ENCODE results near the gene USP3. TPM values are rescaled to one million over a fixed set of nuclear protein-coding genes. Genes with fewer than 3 reads are reported as not detected.
A peak's percentile ranks its signal among the peaks of the same experiment; 100 is the strongest.

USP3 gene
- total and polyA plus RNA-seq, 2 of the 13 experiments (the other 11 are each of a cell fraction or from before 2014, with no cell fraction given) = 14.3 to 61.2 TPM

DNA sequence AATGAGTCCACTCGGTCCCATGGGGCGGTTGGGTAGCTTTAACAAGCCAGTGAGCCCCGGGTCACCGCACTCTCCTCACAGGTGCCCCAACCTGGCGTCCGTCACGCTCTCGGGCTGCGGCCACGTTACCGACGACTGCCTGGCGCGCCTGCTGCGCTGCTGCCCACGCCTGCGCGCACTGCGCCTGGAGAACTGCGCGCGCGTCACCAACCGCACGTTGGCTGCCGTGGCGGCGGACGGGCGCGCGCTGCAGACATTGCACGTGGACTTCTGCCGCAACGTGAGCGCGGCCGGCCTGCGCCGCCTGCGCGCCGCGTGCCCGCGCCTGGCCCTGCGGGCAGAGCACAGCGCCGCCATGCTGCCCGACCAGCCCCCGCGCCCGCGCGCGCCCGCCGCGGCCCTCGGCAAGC, 96.2 kb downstream of the USP3 start (continued):
- TF ChIP-seq, protein P1, sequence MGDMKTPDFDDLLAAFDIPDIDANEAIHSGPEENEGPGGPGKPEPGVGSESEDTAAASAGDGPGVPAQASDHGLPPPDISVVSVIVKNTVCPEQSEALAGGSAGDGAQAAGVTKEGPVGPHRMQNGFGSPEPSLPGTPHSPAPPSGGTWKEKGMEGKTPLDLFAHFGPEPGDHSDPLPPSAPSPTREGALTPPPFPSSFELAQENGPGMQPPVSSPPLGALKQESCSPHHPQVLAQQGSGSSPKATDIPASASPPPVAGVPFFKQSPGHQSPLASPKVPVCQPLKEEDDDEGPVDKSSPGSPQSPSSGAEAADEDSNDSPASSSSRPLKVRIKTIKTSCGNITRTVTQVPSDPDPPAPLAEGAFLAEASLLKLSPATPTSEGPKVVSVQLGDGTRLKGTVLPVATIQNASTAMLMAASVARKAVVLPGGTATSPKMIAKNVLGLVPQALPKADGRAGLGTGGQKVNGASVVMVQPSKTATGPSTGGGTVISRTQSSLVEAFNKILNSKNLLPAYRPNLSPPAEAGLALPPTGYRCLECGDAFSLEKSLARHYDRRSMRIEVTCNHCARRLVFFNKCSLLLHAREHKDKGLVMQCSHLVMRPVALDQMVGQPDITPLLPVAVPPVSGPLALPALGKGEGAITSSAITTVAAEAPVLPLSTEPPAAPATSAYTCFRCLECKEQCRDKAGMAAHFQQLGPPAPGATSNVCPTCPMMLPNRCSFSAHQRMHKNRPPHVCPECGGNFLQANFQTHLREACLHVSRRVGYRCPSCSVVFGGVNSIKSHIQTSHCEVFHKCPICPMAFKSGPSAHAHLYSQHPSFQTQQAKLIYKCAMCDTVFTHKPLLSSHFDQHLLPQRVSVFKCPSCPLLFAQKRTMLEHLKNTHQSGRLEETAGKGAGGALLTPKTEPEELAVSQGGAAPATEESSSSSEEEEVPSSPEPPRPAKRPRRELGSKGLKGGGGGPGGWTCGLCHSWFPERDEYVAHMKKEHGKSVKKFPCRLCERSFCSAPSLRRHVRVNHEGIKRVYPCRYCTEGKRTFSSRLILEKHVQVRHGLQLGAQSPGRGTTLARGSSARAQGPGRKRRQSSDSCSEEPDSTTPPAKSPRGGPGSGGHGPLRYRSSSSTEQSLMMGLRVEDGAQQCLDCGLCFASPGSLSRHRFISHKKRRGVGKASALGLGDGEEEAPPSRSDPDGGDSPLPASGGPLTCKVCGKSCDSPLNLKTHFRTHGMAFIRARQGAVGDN (CRISPR knock-in tag; IDR thresholded peaks at IDR 0.05) = peak; percentile 92
- TF ChIP-seq GATAD2A (CRISPR knock-in tag; IDR thresholded peaks at IDR 0.05) (no peak; the same call in 1 of the 2 replicates), NFATC3 (CRISPR knock-in tag; IDR thresholded peaks at IDR 0.05) (no peak), JUND (CRISPR knock-in tag; IDR thresholded peaks at IDR 0.05) (no peak), RARA (CRISPR knock-in tag; IDR thresholded peaks at IDR 0.05) (no peak), TSC22D2 (CRISPR knock-in tag; IDR thresholded peaks at IDR 0.05; ENCODE audit: borderline replicate concordance) (no peak; the same call in 1 of the 2 replicates), RBAK (CRISPR knock-in tag; IDR thresholded peaks at IDR 0.05) (no peak), XBP1 (CRISPR knock-in tag; IDR thresholded peaks at IDR 0.05) (0 out of 2 replicates have a peak, but pooled peaks have one; percentile 11), FOXK2 (IDR thresholded peaks at IDR 0.05) (no peak), CCAR2 (optimal IDR thresholded peaks at IDR 0.05; ENCODE audit: low read depth, low read length) (no peak), KLF11 (CRISPR knock-in tag; IDR thresholded peaks at IDR 0.05) (no peak), ZSCAN25 (CRISPR knock-in tag; IDR thresholded peaks at IDR 0.05) (0 out of 2 replicates have a peak, but pooled peaks have one; percentile 50), MTA3 (CRISPR knock-in tag; IDR thresholded peaks at IDR 0.05) (no peak), ZBTB3 (CRISPR knock-in tag; IDR thresholded peaks at IDR 0.05; ENCODE audit: borderline replicate concordance, low read depth) (no peak; the same call in 1 of the 2 replicates), MEIS2 (CRISPR knock-in tag; IDR thresholded peaks at IDR 0.05) (peak; percentile 70; the same call in 1 of the 2 replicates), NFE2L1 (CRISPR knock-in tag; IDR thresholded peaks at IDR 0.05; ENCODE audit: borderline replicate concordance) (no peak), ZFY (CRISPR knock-in tag; IDR thresholded peaks at IDR 0.05) (peak; percentile 82), ZNF607 (CRISPR knock-in tag; IDR thresholded peaks at IDR 0.05; ENCODE audit: borderline replicate concordance) (no peak; the same call in 1 of the 2 replicates), STAG1 (CRISPR knock-in tag; IDR thresholded peaks at IDR 0.05) (0 out of 2 replicates have a peak, but pooled peaks have one; percentile 3), SYNCRIP (IDR thresholded peaks at IDR 0.05; ENCODE audit: insufficient read depth, low read depth, low read length) (no peak)
- TF ChIP-seq, protein P2, sequence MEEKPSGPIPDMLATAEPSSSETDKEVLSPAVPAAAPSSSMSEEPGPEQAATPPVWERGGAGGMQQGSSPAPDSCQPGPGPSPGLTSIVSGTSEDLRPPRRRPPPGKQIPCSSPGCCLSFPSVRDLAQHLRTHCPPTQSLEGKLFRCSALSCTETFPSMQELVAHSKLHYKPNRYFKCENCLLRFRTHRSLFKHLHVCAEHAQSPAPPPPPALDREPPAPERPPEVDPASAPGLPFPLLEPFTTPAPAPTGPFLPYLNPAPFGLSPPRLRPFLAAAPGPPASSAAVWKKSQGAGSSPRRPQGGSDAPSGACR (CRISPR knock-in tag; IDR thresholded peaks at IDR 0.05) = no peak
- TF ChIP-seq, protein P3, sequence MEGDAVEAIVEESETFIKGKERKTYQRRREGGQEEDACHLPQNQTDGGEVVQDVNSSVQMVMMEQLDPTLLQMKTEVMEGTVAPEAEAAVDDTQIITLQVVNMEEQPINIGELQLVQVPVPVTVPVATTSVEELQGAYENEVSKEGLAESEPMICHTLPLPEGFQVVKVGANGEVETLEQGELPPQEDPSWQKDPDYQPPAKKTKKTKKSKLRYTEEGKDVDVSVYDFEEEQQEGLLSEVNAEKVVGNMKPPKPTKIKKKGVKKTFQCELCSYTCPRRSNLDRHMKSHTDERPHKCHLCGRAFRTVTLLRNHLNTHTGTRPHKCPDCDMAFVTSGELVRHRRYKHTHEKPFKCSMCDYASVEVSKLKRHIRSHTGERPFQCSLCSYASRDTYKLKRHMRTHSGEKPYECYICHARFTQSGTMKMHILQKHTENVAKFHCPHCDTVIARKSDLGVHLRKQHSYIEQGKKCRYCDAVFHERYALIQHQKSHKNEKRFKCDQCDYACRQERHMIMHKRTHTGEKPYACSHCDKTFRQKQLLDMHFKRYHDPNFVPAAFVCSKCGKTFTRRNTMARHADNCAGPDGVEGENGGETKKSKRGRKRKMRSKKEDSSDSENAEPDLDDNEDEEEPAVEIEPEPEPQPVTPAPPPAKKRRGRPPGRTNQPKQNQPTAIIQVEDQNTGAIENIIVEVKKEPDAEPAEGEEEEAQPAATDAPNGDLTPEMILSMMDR (CRISPR knock-in tag; IDR thresholded peaks at IDR 0.05) = peak; percentile 13; the same call in 1 of the 2 replicates
- TF ChIP-seq, protein P4, sequence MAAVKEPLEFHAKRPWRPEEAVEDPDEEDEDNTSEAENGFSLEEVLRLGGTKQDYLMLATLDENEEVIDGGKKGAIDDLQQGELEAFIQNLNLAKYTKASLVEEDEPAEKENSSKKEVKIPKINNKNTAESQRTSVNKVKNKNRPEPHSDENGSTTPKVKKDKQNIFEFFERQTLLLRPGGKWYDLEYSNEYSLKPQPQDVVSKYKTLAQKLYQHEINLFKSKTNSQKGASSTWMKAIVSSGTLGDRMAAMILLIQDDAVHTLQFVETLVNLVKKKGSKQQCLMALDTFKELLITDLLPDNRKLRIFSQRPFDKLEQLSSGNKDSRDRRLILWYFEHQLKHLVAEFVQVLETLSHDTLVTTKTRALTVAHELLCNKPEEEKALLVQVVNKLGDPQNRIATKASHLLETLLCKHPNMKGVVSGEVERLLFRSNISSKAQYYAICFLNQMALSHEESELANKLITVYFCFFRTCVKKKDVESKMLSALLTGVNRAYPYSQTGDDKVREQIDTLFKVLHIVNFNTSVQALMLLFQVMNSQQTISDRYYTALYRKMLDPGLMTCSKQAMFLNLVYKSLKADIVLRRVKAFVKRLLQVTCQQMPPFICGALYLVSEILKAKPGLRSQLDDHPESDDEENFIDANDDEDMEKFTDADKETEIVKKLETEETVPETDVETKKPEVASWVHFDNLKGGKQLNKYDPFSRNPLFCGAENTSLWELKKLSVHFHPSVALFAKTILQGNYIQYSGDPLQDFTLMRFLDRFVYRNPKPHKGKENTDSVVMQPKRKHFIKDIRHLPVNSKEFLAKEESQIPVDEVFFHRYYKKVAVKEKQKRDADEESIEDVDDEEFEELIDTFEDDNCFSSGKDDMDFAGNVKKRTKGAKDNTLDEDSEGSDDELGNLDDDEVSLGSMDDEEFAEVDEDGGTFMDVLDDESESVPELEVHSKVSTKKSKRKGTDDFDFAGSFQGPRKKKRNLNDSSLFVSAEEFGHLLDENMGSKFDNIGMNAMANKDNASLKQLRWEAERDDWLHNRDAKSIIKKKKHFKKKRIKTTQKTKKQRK (IDR thresholded peaks at IDR 0.05; ENCODE audit: low read length) = no peak

Measured in HepG2 (cell line).